Fibroblast of lung (primary cell): ENCODE results near the gene TNIK. TPM values are rescaled to one million over a fixed set of nuclear protein-coding genes. Genes with fewer than 3 reads are reported as not detected.
"Not testable (repeated sequence)": the region's sequence is repeated elsewhere in the genome, so short reads cannot be mapped to it uniquely, and the experiment has no call there.

ENCODE experiments used
- DNase-seq, 2 donors: peaks; one replicate each; pipeline versions ENCODE4 v3.0.0 to v3.0.0-alpha.2; 2010; ENCODE audit warnings: low read depth in 2 of 2
- H2AFZ ChIP-seq: 2 replicates; pipeline ENCODE4 v1.5.1; 2012; ENCODE audit warnings: low read length, control low read depth, inconsistent platforms
- H3K27ac ChIP-seq: 2 replicates; pipeline ENCODE4 v1.5.1; 2011; ENCODE audit warnings: low read length, control low read depth; ENCODE audit not compliant: insufficient read depth
- H3K27me3 ChIP-seq: 2 replicates; pipeline ENCODE4 v1.5.1; 2011; ENCODE audit warnings: mild to moderate bottlenecking, low read length; ENCODE audit not compliant: control insufficient read depth, insufficient read depth
- H3K36me3 ChIP-seq: 2 replicates; pipeline ENCODE4 v1.5.1; 2011; ENCODE audit warnings: low read length; ENCODE audit not compliant: control insufficient read depth, insufficient read depth
- H3K4me1 ChIP-seq: 2 replicates; pipeline ENCODE4 v1.5.1; 2011; ENCODE audit warnings: low read length; ENCODE audit not compliant: control insufficient read depth, insufficient read depth; ENCODE audit errors: extremely low read depth
- H3K4me2 ChIP-seq: 2 replicates; pipeline ENCODE4 v1.5.1; 2011; ENCODE audit warnings: low read length, control low read depth; ENCODE audit not compliant: insufficient read depth; ENCODE audit errors: extremely low read depth
- H3K4me3 ChIP-seq, 4 experiments: fragments of 200-600 bp in 1 of 4; sonication (generic) in 1 of 4; replicated peaks in 1 of 4; 2 replicates each; pipeline ENCODE4 v1.5.1; 2011 to 2016; ENCODE audit warnings: low read length in 4 of 4, low read depth in 3 of 4, mild to moderate bottlenecking in 3 of 4, control low read depth in 2 of 4, inconsistent platforms in 1 of 4, mixed read lengths in 1 of 4; ENCODE audit not compliant: insufficient read depth in 1 of 4; ENCODE audit errors: control extremely low read depth in 1 of 4
- H3K79me2 ChIP-seq: 2 replicates; pipeline ENCODE4 v1.5.1; 2012; ENCODE audit warnings: mild to moderate bottlenecking, low read length, inconsistent platforms; ENCODE audit not compliant: control insufficient read depth, insufficient read depth
- H3K9ac ChIP-seq: 2 replicates; pipeline ENCODE4 v1.5.1; 2011; ENCODE audit warnings: mild to moderate bottlenecking, low read length, control low read depth; ENCODE audit not compliant: insufficient read depth
- H3K9me3 ChIP-seq: 2 replicates; pipeline ENCODE4 v1.5.1; 2012; ENCODE audit warnings: low read depth, low read length; ENCODE audit not compliant: control insufficient read depth, insufficient read depth
- H4K20me1 ChIP-seq: 2 replicates; pipeline ENCODE4 v1.5.1; 2011; ENCODE audit warnings: low read length; ENCODE audit not compliant: control insufficient read depth, insufficient read depth; ENCODE audit errors: extremely low read depth
- CTCF ChIP-seq, 2 donors: IDR thresholded peaks in 1 of 2; conservative IDR thresholded peaks in 1 of 2; 1 replicate in 1 of 2; 2 replicates in 1 of 2; pipeline ENCODE4 v1.5.1; 2011 to 2012; ENCODE audit warnings: low read length in 2 of 2, control low read depth in 1 of 2, inconsistent platforms in 1 of 2, low read depth in 1 of 2, mild to moderate bottlenecking in 1 of 2
- EZH2 ChIP-seq: IDR thresholded peaks from 2 replicates; pipeline ENCODE4 v1.5.1; 2012; ENCODE audit warnings: low read length, control low read depth, mild to moderate bottlenecking; ENCODE audit errors: missing control alignments
- polyA plus RNA-seq, 2 donors: library from polyadenylated mRNA; depleted of rRNA in 1 of 2; stranded (reverse) in 1 of 2; unstranded in 1 of 2; fragments of >200 nt; gene quantifications; 2 replicates each; pipeline ENCODE4 v1.2.1, GENCODE V29; 2011 to 2012; ENCODE audit warnings: missing spikeins in 1 of 2
- total RNA-seq: library from RNA; depleted of rRNA; stranded (reverse); fragments of >200 nt; gene quantifications from 2 replicates; pipeline ENCODE4 v1.2.1, GENCODE V29; 2014

The TNIK gene
- total and polyA plus RNA-seq, 2 donors (not counting 1 experiment from before 2014, with no cell fraction given) = 13.8 to 39.3 TPM

GRCh38 chr3:171242951-171243350 lies 217.3 kb downstream of the TNIK start:
- H3K79me2 ChIP-seq = no peaks in the 10 kb centered on the region
- no peak for TF ChIP-seq CTCF (conservative IDR thresholded peaks at IDR 0.05 in 1 of 2, IDR thresholded peaks at IDR 0.05 in 1 of 2; ENCODE audit: low read depth in 1 of 2, low read length in 2 of 2)
- no peak for TF ChIP-seq EZH2
- H3K4me2 ChIP-seq = no peak overlapping the region

GRCh38 chr3:171242170-171242569 lies 218.0 kb downstream of the TNIK start:
- no peaks in the 10 kb centered on the region for H3K27me3 ChIP-seq
- H3K27ac ChIP-seq = no peak overlapping the region
- H3K4me2 ChIP-seq = no peak overlapping the region
- H2AFZ ChIP-seq = no peak overlapping the region
- H3K9ac ChIP-seq = no peak overlapping the region
- no peaks in the 10 kb centered on the region for H4K20me1 ChIP-seq
- no peaks in the 10 kb centered on the region for H3K79me2 ChIP-seq
- DNase-seq = no peak
- TF ChIP-seq EZH2 (no peak), CTCF (conservative IDR thresholded peaks at IDR 0.05 in 1 of 2, IDR thresholded peaks at IDR 0.05 in 1 of 2; ENCODE audit: low read depth in 1 of 2, low read length in 2 of 2) (no peak)
- H3K4me3 ChIP-seq = no peak overlapping the region
- no peaks in the 10 kb centered on the region for H3K36me3 ChIP-seq
- no peaks in the 10 kb centered on the region for H3K9me3 ChIP-seq
- H3K4me1 ChIP-seq = no peaks in the 10 kb centered on the region

More at GRCh38 chr3:171242951-171243350, 217.3 kb downstream of the TNIK start:
- no peaks in the 10 kb centered on the region for H3K9me3 ChIP-seq
- no peak overlapping the region for H3K27ac ChIP-seq
- H3K27me3 ChIP-seq = no peaks in the 10 kb centered on the region
- H4K20me1 ChIP-seq = no peaks in the 10 kb centered on the region
- H3K36me3 ChIP-seq = no peaks in the 10 kb centered on the region
- no peak for DNase-seq
- no peak overlapping the region for H3K9ac ChIP-seq
- H2AFZ ChIP-seq = no peak overlapping the region
- H3K4me1 ChIP-seq = no peaks in the 10 kb centered on the region
- H3K4me3 ChIP-seq = no peak overlapping the region

- H3K9me3 ChIP-seq, H3K9ac ChIP-seq, H4K20me1 ChIP-seq, H3K79me2 ChIP-seq, H2AFZ ChIP-seq, H3K36me3 ChIP-seq, H3K4me3 ChIP-seq, DNase-seq, H3K27me3 ChIP-seq, H3K27ac ChIP-seq, H3K4me1 ChIP-seq, H3K4me2 ChIP-seq: not testable (repeated sequence)
Observed at GRCh38 chr3:171241655-171242054, 218.6 kb downstream of the TNIK start.
